HepG2 (cell line): ENCODE measurements around the gene SEMA3F. TPM values are rescaled to one million over a fixed set of nuclear protein-coding genes. Genes with fewer than 3 reads are reported as not detected.

Source experiments
- ERF ChIP-seq: IDR thresholded peaks from 2 replicates; pipeline ENCODE4 v1.6.1; 2018; ENCODE audit warnings: missing biosample characterization, missing genetic modification reagents
- HNRNPLL ChIP-seq: fragments of 200-400 bp; formaldehyde crosslinking; IDR thresholded peaks from 2 replicates; pipeline ENCODE4 v1.6.1; 2017; ENCODE audit warnings: mild to moderate bottlenecking, low read depth, low read length; ENCODE audit not compliant: poor library complexity, severe bottlenecking
- IRF2 ChIP-seq: IDR thresholded peaks from 2 replicates; pipeline ENCODE4 v1.6.1; 2018; ENCODE audit warnings: missing genetic modification reagents, missing compliant biosample characterization
- MED8 ChIP-seq: sonication (generic); formaldehyde crosslinking; IDR thresholded peaks from 2 replicates; pipeline ENCODE4 v1.8.1; 2023; ENCODE audit warnings: mild to moderate bottlenecking, missing genetic modification reagents; ENCODE audit not compliant: insufficient replicate concordance
- PAF1 ChIP-seq: IDR thresholded peaks from 2 replicates; pipeline ENCODE4 v1.6.1; 2016; ENCODE audit warnings: missing genetic modification reagents, missing compliant biosample characterization
- PRPF4 ChIP-seq: fragments of 200-400 bp; formaldehyde crosslinking; IDR thresholded peaks from 2 replicates; pipeline ENCODE4 v1.6.1; 2016; ENCODE audit warnings: low read length, low read depth; ENCODE audit not compliant: poor library complexity, severe bottlenecking
- RBM22 ChIP-seq: fragments of 200-400 bp; formaldehyde crosslinking; optimal IDR thresholded peaks from 2 replicates; pipeline ENCODE3; 2017; ENCODE audit warnings: mild to moderate bottlenecking, low read length, moderate library complexity
- REL ChIP-seq: sonication (generic); formaldehyde crosslinking; conservative IDR thresholded peaks from 2 replicates; pipeline ENCODE4 v1.8.0; 2022; ENCODE audit warnings: mild to moderate bottlenecking, missing genetic modification reagents, moderate library complexity
- SNAI1 ChIP-seq: sonication (generic); formaldehyde crosslinking; IDR thresholded peaks from 2 replicates; pipeline ENCODE4 v1.5.0; 2020; ENCODE audit warnings: mild to moderate bottlenecking, missing genetic modification reagents, borderline replicate concordance
- SOX13 ChIP-seq, 3 experiments: fragments of 450-650 bp in 1 of 3; sonication (generic) in 1 of 3; formaldehyde crosslinking in 1 of 3; IDR thresholded peaks in 2 of 3; conservative IDR thresholded peaks in 1 of 3; 2 replicates each; pipeline versions ENCODE4 v1.5.0 to v1.6.1; 2016 to 2020; ENCODE audit warnings: antibody characterized with exemption in 1 of 3, mild to moderate bottlenecking in 1 of 3, missing compliant biosample characterization in 1 of 3, missing genetic modification reagents in 1 of 3, moderate library complexity in 1 of 3
- SP5 ChIP-seq: IDR thresholded peaks from 2 replicates; pipeline ENCODE4 v1.6.1; 2016; ENCODE audit warnings: low read depth, borderline replicate concordance
- ZMYM2 ChIP-seq: sonication (generic); formaldehyde crosslinking; IDR thresholded peaks from 2 replicates; pipeline ENCODE4 v1.8.0; 2022; ENCODE audit warnings: mild to moderate bottlenecking, missing genetic modification reagents
- ZNF274 ChIP-seq: sonication (generic); formaldehyde crosslinking; IDR thresholded peaks from 2 replicates; pipeline ENCODE4 v1.5.1; 2020; ENCODE audit warnings: mild to moderate bottlenecking, missing genetic modification reagents
- ZNF446 ChIP-seq: sonication (generic); formaldehyde crosslinking; IDR thresholded peaks from 2 replicates; pipeline ENCODE4 v1.5.0; 2020; ENCODE audit warnings: mild to moderate bottlenecking, missing genetic modification reagents
- ZNF616 ChIP-seq: sonication (generic); formaldehyde crosslinking; IDR thresholded peaks from 2 replicates; pipeline ENCODE4 v1.5.0; 2020; ENCODE audit warnings: low read depth, mild to moderate bottlenecking, missing genetic modification reagents
- ZNF644 ChIP-seq: IDR thresholded peaks from 2 replicates; pipeline ENCODE4 v1.6.1; 2016; ENCODE audit warnings: low read depth
- polyA plus RNA-seq, 8 experiments: library from polyadenylated mRNA; depleted of rRNA in 3 of 8; stranded (reverse) in 7 of 8; unstranded in 1 of 8; fragments of >200 nt; fragmentation: Illumina TruSeq in 4 of 8; extraction: Trizol in 4 of 8; gene quantifications; 2 replicates each; pipeline versions ENCODE4 v1.2.1 to v1.2.3, GENCODE V29; 2011 to 2016; ENCODE audit warnings: low read depth in 4 of 8, missing spikeins in 1 of 8, mixed read lengths in 1 of 8; ENCODE audit not compliant: insufficient read depth in 1 of 8
- total RNA-seq, 5 experiments: library from RNA; depleted of rRNA; stranded (reverse); fragments of >200 nt; fragmentation: Illumina TruSeq; extraction: Trizol; gene quantifications; 2 replicates each; pipeline ENCODE4 v1.2.3, GENCODE V29; 2016; ENCODE audit warnings: low read depth in 1 of 5
- TF ChIP-seq, protein P1 (sequence below): sonication (generic); formaldehyde crosslinking; IDR thresholded peaks from 2 replicates; pipeline ENCODE4; 2020; ENCODE audit warnings: missing genetic modification reagents, mild to moderate bottlenecking, borderline replicate concordance
- TF ChIP-seq, protein P2 (sequence below): IDR thresholded peaks from 2 replicates; pipeline ENCODE4 v1.6.1; 2016; ENCODE audit warnings: missing genetic modification reagents, missing compliant biosample characterization
- TF ChIP-seq, protein P3 (sequence below): sonication (generic); formaldehyde crosslinking; IDR thresholded peaks from 2 replicates; pipeline ENCODE4 v1.9.0; 2021; ENCODE audit warnings: missing genetic modification reagents, borderline replicate concordance

The SEMA3F gene
- total and polyA plus RNA-seq, 2 of the 13 experiments (the other 11 are each of a cell fraction or from before 2014, with no cell fraction given), result 7.6 to 17.2 TPM

DNA sequence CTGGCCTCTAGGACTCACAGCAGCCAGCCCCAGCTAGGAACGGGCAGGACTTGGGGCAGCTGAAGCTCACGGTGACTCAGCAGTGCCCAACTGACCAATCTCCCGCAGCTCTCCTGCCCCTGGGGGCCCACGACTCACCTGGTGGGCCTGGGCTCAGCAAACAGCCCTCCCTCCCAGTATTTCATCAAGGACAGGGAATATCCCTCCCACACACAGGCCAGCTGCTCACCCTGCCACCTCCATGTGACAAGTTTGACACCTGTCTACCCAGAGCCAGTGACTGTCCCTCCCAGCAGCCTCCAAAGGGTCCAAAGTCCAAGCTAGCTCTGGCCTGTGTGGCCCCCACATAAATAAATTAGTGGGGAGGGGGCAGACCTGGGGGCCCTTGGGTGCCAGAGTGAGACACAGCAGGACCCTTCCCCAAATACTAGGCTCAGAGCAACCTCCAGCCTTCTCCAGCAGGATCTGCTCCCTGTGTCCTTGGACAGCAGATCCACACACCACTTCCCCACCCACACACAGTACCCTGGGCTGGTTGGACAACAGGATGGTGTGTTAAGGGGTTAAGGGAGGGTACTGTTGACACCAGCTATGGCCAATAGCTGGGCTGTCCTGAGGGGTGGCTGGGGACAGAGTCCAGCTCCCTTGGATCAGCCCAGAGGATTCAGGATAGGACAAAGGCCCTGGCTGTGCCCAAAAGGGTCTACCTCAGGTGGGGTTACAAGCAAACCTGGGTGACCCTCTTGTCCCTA lies 40.6 kb downstream of the SEMA3F start (continued):
- TF ChIP-seq IRF2 (peak; percentile 82; the same call in 1 of the 2 replicates), RBM22 (peak; percentile 59), ZNF616 (no peak), ZNF644 (CRISPR knock-in tag) (peak; percentile 34; the same call in 1 of the 2 replicates), ZNF274 (0 out of 2 replicates have a peak, but pooled peaks have one; percentile 54), ERF (CRISPR knock-in tag) (no peak; the same call in 1 of the 2 replicates), ZNF446 (0 out of 2 replicates have a peak, but pooled peaks have one; percentile 68), REL (CRISPR knock-in tag) (peak; percentile 32; the same call in 1 of the 2 replicates), ZMYM2 (CRISPR knock-in tag) (peak; percentile 82; the same call in 1 of the 2 replicates), MED8 (CRISPR knock-in tag) (peak; percentile 82), SNAI1 (no peak), SP5 (CRISPR knock-in tag) (peak; percentile 96), SOX13 (IDR thresholded peaks at IDR 0.05) (peak; percentile 5; the same call in 1 of the 2 replicates), SOX13 (CRISPR knock-in tag; conservative IDR thresholded peaks at IDR 0.05 in 1 of 2, IDR thresholded peaks at IDR 0.05 in 1 of 2) (peak in 1 of 2 experiments; percentile 39; a peak in 2 of 4 replicates), PAF1 (no peak), HNRNPLL (no peak), PRPF4 (no peak)
- TF ChIP-seq, protein P1, sequence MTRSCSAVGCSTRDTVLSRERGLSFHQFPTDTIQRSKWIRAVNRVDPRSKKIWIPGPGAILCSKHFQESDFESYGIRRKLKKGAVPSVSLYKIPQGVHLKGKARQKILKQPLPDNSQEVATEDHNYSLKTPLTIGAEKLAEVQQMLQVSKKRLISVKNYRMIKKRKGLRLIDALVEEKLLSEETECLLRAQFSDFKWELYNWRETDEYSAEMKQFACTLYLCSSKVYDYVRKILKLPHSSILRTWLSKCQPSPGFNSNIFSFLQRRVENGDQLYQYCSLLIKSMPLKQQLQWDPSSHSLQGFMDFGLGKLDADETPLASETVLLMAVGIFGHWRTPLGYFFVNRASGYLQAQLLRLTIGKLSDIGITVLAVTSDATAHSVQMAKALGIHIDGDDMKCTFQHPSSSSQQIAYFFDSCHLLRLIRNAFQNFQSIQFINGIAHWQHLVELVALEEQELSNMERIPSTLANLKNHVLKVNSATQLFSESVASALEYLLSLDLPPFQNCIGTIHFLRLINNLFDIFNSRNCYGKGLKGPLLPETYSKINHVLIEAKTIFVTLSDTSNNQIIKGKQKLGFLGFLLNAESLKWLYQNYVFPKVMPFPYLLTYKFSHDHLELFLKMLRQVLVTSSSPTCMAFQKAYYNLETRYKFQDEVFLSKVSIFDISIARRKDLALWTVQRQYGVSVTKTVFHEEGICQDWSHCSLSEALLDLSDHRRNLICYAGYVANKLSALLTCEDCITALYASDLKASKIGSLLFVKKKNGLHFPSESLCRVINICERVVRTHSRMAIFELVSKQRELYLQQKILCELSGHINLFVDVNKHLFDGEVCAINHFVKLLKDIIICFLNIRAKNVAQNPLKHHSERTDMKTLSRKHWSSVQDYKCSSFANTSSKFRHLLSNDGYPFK (CRISPR knock-in tag), result peak; percentile 42; the same call in 1 of the 2 replicates
- TF ChIP-seq, protein P2, sequence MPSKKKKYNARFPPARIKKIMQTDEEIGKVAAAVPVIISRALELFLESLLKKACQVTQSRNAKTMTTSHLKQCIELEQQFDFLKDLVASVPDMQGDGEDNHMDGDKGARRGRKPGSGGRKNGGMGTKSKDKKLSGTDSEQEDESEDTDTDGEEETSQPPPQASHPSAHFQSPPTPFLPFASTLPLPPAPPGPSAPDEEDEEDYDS (CRISPR knock-in tag), result peak; percentile 74
- TF ChIP-seq, protein P3, sequence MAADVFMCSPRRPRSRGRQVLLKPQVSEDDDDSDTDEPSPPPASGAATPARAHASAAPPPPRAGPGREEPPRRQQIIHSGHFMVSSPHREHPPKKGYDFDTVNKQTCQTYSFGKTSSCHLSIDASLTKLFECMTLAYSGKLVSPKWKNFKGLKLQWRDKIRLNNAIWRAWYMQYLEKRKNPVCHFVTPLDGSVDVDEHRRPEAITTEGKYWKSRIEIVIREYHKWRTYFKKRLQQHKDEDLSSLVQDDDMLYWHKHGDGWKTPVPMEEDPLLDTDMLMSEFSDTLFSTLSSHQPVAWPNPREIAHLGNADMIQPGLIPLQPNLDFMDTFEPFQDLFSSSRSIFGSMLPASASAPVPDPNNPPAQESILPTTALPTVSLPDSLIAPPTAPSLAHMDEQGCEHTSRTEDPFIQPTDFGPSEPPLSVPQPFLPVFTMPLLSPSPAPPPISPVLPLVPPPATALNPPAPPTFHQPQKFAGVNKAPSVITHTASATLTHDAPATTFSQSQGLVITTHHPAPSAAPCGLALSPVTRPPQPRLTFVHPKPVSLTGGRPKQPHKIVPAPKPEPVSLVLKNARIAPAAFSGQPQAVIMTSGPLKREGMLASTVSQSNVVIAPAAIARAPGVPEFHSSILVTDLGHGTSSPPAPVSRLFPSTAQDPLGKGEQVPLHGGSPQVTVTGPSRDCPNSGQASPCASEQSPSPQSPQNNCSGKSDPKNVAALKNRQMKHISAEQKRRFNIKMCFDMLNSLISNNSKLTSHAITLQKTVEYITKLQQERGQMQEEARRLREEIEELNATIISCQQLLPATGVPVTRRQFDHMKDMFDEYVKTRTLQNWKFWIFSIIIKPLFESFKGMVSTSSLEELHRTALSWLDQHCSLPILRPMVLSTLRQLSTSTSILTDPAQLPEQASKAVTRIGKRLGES (CRISPR knock-in tag), result peak; percentile 12; the same call in 1 of the 2 replicates
